ENCODE measurements around the gene DMC1.

GRCh38 chr22:38489561-38490145, 80.3 kb downstream of the DMC1 start:
- TF ChIP-seq CTCF (IDR thresholded peaks at IDR 0.05) (no peak), POLR2A (IDR thresholded peaks at IDR 0.05) (no peak)

All from breast epithelium (tissue), 3 donors.